HEK293 (cell line): Measurements from ENCODE around the gene DDX10.

Experiments
- CTCF ChIA-PET: fragments of 350-600 bp; formaldehyde crosslinking; extraction: SDS; loops from one replicate; lab custom pipeline; 2021; ENCODE audit warnings: antibody characterized with exemption; lab: Yijun Ruan, JAX
- POLR2A ChIA-PET: fragments of 300-600 bp; formaldehyde crosslinking; extraction: SDS; loops from one replicate; lab custom pipeline; 2020; ENCODE audit warnings: antibody characterized with exemption, inconsistent platforms; lab: Yijun Ruan, JAX
- H3K27ac ChIP-seq: fragments of 200-500 bp; sonication (Bioruptor generic); 2 replicates; pipeline ENCODE4 v1.5.1; 2014; ENCODE audit warnings: low read depth, low read length, control low read depth, inconsistent platforms; ENCODE audit errors: extremely low read depth
- H3K36me3 ChIP-seq, 2 experiments: fragments of 200-500 bp in 1 of 2; sonication (Bioruptor generic) in 1 of 2; 1 replicate in 1 of 2; 2 replicates in 1 of 2; pipeline ENCODE4 v1.5.1; 2014 to 2017; ENCODE audit warnings: inconsistent platforms in 2 of 2, low read length in 2 of 2; ENCODE audit not compliant: control insufficient read depth in 2 of 2, insufficient read depth in 1 of 2
- H3K4me1 ChIP-seq: fragments of 200-500 bp; sonication (Bioruptor generic); 2 replicates; pipeline ENCODE4 v1.5.1; 2014; ENCODE audit warnings: mild to moderate bottlenecking, low read length, inconsistent platforms; ENCODE audit not compliant: control insufficient read depth, insufficient read depth
- H3K4me3 ChIP-seq: 2 replicates; pipeline ENCODE4 v1.5.1; 2011; ENCODE audit warnings: low read depth, mild to moderate bottlenecking, control low read depth, low read length, moderate library complexity
- H3K9me3 ChIP-seq: fragments of 200-500 bp; sonication (Bioruptor generic); 2 replicates; pipeline ENCODE4 v1.5.1; 2014; ENCODE audit warnings: low read depth, low read length, inconsistent platforms; ENCODE audit not compliant: control insufficient read depth, insufficient read depth
- EGR2 ChIP-seq: fragments of 450-650 bp; formaldehyde crosslinking; IDR thresholded peaks from 2 replicates; pipeline ENCODE4 v1.5.1; 2016; ENCODE audit warnings: low read depth, missing biosample characterization, missing genetic modification characterization
- HOXC10 ChIP-seq: sonication (generic); formaldehyde crosslinking; IDR thresholded peaks from 2 replicates; pipeline ENCODE4 v1.8.1; 2023; ENCODE audit warnings: mild to moderate bottlenecking, missing genetic modification reagents
- KLF9 ChIP-seq: fragments of 450-650 bp; formaldehyde crosslinking; IDR thresholded peaks from 2 replicates; pipeline ENCODE4 v1.5.1; 2016; ENCODE audit warnings: missing biosample characterization, missing genetic modification characterization, low read depth
- ZIC2 ChIP-seq: fragments of 450-650 bp; formaldehyde crosslinking; IDR thresholded peaks from 2 replicates; pipeline ENCODE4 v1.5.1; 2016; ENCODE audit warnings: missing biosample characterization, missing genetic modification characterization
- ZNF114 ChIP-seq: fragments of 450-650 bp; formaldehyde crosslinking; IDR thresholded peaks from 2 replicates; pipeline ENCODE4 v1.5.0; 2017; ENCODE audit warnings: missing biosample characterization, missing genetic modification characterization
- ZNF146 ChIP-seq: fragments of 450-650 bp; formaldehyde crosslinking; IDR thresholded peaks from 2 replicates; pipeline ENCODE4 v1.5.1; 2016; ENCODE audit warnings: missing biosample characterization, missing genetic modification characterization
- ZNF202 ChIP-seq: fragments of 450-650 bp; formaldehyde crosslinking; IDR thresholded peaks from 2 replicates; pipeline ENCODE4 v1.5.1; 2016; ENCODE audit warnings: missing biosample characterization, missing genetic modification characterization, borderline replicate concordance
- ZNF211 ChIP-seq: fragments of 450-650 bp; formaldehyde crosslinking; IDR thresholded peaks from 2 replicates; pipeline ENCODE4 v1.5.1; 2016; ENCODE audit warnings: low read depth, missing biosample characterization, missing genetic modification characterization
- ZNF341 ChIP-seq: fragments of 450-650 bp; formaldehyde crosslinking; IDR thresholded peaks from 2 replicates; pipeline ENCODE4; 2016; ENCODE audit warnings: low read depth, missing biosample characterization, missing genetic modification characterization
- ZNF391 ChIP-seq: fragments of 450-650 bp; formaldehyde crosslinking; IDR thresholded peaks from 2 replicates; pipeline ENCODE4 v1.5.1; 2016; ENCODE audit warnings: low read depth, missing biosample characterization, missing genetic modification characterization, borderline replicate concordance
- ZNF404 ChIP-seq: fragments of 450-650 bp; formaldehyde crosslinking; IDR thresholded peaks from 2 replicates; pipeline ENCODE4 v1.5.1; 2017; ENCODE audit warnings: missing biosample characterization, missing genetic modification characterization
- ZNF521 ChIP-seq: fragments of 450-650 bp; formaldehyde crosslinking; IDR thresholded peaks from 2 replicates; pipeline ENCODE4 v1.5.1; 2017; ENCODE audit warnings: missing biosample characterization, mild to moderate bottlenecking, missing genetic modification characterization
- ZNF544 ChIP-seq: fragments of 450-650 bp; formaldehyde crosslinking; IDR thresholded peaks from 2 replicates; pipeline ENCODE4 v1.5.0; 2017; ENCODE audit warnings: missing biosample characterization, missing genetic modification characterization
- TF ChIP-seq, protein P1 (sequence below): fragments of 450-650 bp; formaldehyde crosslinking; IDR thresholded peaks from 2 replicates; pipeline ENCODE4 v1.5.1; 2016; ENCODE audit warnings: missing biosample characterization, missing genetic modification characterization, borderline replicate concordance
- TF ChIP-seq, protein P2 (sequence below): fragments of 450-650 bp; formaldehyde crosslinking; IDR thresholded peaks from 2 replicates; pipeline ENCODE4 v1.5.1; 2016; ENCODE audit warnings: missing biosample characterization, missing genetic modification characterization
- TF ChIP-seq, protein P3 (sequence below): fragments of 450-650 bp; formaldehyde crosslinking; IDR thresholded peaks from 2 replicates; pipeline ENCODE4 v1.5.1; 2016; ENCODE audit warnings: missing biosample characterization, missing genetic modification characterization

Gene DDX10

DNA sequence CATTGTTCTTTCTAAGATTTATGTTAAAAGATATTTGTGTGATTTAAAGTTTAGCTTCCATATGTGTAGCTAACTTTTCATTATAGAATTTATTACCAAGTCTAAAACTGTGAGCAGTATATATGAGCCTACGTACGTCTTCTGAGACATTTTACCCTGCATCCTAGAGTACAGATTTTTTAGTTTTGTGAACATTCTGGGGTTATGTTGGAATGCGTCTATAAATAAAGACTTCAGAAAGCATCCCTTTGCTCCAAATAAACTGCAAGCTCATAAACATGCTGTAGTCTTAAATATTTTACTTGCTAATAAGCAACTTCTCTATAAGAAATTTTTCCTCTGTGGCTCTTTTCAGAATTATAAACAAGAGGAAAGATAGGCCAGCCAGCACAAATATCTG is 236.5 kb downstream of the DDX10 start:
- no peak overlapping the region for H3K4me3 ChIP-seq
- H3K4me1 ChIP-seq, result no peaks in the 10 kb centered on the region

DNA sequence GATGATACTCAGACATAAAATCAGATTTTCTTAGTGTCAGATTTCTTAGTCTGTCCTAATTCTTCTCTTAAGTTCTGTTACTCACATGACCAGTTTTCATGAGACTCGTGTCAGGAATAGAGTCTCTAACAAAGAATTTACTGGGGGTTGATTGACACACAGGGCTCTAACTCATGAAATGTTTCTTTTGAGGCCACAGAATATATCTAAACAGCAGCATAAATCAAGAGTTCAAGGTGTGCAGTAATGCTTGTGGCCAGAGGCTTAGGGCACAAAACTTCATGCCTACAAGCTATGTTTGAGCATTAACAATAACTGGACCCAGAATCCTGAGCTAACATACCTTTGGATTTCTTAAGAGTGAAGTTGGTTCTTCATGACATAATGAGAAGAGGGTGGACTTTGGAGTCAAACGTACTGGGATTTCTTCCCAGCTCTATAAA is 237.2 kb downstream of the DDX10 start:
- H3K4me1 ChIP-seq, result no peaks in the 10 kb centered on the region
- TF ChIP-seq ZNF202 (tag by site-specific recombination) (no peak), ZNF114 (tag by site-specific recombination) (no peak), HOXC10 (no peak)
- TF ChIP-seq, protein P1, sequence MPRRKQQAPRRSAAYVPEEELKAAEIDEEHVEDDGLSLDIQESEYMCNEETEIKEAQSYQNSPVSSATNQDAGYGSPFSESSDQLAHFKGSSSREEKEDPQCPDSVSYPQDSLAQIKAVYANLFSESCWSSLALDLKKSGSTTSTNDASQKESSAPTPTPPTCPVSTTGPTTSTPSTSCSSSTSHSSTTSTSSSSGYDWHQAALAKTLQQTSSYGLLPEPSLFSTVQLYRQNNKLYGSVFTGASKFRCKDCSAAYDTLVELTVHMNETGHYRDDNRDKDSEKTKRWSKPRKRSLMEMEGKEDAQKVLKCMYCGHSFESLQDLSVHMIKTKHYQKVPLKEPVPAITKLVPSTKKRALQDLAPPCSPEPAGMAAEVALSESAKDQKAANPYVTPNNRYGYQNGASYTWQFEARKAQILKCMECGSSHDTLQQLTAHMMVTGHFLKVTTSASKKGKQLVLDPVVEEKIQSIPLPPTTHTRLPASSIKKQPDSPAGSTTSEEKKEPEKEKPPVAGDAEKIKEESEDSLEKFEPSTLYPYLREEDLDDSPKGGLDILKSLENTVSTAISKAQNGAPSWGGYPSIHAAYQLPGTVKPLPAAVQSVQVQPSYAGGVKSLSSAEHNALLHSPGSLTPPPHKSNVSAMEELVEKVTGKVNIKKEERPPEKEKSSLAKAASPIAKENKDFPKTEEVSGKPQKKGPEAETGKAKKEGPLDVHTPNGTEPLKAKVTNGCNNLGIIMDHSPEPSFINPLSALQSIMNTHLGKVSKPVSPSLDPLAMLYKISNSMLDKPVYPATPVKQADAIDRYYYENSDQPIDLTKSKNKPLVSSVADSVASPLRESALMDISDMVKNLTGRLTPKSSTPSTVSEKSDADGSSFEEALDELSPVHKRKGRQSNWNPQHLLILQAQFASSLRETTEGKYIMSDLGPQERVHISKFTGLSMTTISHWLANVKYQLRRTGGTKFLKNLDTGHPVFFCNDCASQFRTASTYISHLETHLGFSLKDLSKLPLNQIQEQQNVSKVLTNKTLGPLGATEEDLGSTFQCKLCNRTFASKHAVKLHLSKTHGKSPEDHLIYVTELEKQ (tag by site-specific recombination), result no peak
- TF ChIP-seq, protein P2, sequence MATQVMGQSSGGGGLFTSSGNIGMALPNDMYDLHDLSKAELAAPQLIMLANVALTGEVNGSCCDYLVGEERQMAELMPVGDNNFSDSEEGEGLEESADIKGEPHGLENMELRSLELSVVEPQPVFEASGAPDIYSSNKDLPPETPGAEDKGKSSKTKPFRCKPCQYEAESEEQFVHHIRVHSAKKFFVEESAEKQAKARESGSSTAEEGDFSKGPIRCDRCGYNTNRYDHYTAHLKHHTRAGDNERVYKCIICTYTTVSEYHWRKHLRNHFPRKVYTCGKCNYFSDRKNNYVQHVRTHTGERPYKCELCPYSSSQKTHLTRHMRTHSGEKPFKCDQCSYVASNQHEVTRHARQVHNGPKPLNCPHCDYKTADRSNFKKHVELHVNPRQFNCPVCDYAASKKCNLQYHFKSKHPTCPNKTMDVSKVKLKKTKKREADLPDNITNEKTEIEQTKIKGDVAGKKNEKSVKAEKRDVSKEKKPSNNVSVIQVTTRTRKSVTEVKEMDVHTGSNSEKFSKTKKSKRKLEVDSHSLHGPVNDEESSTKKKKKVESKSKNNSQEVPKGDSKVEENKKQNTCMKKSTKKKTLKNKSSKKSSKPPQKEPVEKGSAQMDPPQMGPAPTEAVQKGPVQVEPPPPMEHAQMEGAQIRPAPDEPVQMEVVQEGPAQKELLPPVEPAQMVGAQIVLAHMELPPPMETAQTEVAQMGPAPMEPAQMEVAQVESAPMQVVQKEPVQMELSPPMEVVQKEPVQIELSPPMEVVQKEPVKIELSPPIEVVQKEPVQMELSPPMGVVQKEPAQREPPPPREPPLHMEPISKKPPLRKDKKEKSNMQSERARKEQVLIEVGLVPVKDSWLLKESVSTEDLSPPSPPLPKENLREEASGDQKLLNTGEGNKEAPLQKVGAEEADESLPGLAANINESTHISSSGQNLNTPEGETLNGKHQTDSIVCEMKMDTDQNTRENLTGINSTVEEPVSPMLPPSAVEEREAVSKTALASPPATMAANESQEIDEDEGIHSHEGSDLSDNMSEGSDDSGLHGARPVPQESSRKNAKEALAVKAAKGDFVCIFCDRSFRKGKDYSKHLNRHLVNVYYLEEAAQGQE (tag by site-specific recombination), result no peak
- TF ChIP-seq, protein P3, sequence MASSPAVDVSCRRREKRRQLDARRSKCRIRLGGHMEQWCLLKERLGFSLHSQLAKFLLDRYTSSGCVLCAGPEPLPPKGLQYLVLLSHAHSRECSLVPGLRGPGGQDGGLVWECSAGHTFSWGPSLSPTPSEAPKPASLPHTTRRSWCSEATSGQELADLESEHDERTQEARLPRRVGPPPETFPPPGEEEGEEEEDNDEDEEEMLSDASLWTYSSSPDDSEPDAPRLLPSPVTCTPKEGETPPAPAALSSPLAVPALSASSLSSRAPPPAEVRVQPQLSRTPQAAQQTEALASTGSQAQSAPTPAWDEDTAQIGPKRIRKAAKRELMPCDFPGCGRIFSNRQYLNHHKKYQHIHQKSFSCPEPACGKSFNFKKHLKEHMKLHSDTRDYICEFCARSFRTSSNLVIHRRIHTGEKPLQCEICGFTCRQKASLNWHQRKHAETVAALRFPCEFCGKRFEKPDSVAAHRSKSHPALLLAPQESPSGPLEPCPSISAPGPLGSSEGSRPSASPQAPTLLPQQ (tag by site-specific recombination), result no peak
- TF ChIP-seq, all 188 proteins: peak for 0
- ChIA-PET POLR2A (no interaction called here), CTCF (no interaction called here)
- Histone ChIP-seq H3K4me3 (no peak overlapping the region), H3K36me3 (no peaks in the 10 kb centered on the region), H3K27ac (no peak overlapping the region), H3K9me3 (no peaks in the 10 kb centered on the region)

More for the DNA sequence above, 236.5 kb downstream of the DDX10 start:
- Histone ChIP-seq H3K36me3 (no peaks in the 10 kb centered on the region), H3K9me3 (no peaks in the 10 kb centered on the region)
- TF ChIP-seq ZNF211 (no peak), EGR2 (tag by site-specific recombination) (no peak), ZNF146 (tag by site-specific recombination) (no peak), ZNF521 (tag by site-specific recombination) (no peak), ZNF544 (no peak), KLF9 (tag by site-specific recombination) (no peak)
- TF ChIP-seq, all 188 proteins: peak for 0
- POLR2A ChIA-PET, result no interaction called here
- no peak overlapping the region for H3K27ac ChIP-seq
- CTCF ChIA-PET, result no interaction called here

DNA sequence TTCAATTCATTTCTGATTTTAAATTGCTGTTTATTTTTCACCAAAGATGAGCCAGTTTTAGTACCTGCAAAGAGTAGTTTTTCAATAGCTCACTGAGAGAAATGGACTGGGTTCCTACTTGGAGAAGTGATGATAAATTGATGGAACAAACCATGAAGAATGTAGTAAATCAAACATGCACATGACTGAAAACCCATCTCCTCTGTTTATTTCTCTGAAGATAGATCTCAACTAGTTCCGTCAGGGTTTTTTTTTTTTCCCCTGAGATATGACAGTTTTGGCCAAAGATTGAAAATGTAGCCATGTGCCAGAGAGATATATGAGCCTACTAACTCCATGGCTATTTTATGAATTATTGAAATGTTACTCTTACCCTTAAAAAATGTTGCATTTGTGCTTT is 239.6 kb downstream of the DDX10 start:
- H3K9me3 ChIP-seq, result no peaks in the 10 kb centered on the region
- no peak overlapping the region for H3K4me3 ChIP-seq
- H3K4me1 ChIP-seq, result no peaks in the 10 kb centered on the region
- CTCF ChIA-PET, result no interaction called here
- H3K36me3 ChIP-seq, result no peaks in the 10 kb centered on the region
- no peak overlapping the region for H3K27ac ChIP-seq
- TF ChIP-seq ZNF341 (tag by site-specific recombination) (no peak), ZNF404 (tag by site-specific recombination) (no peak), ZIC2 (tag by site-specific recombination) (no peak), ZNF544 (no peak), ZNF391 (tag by site-specific recombination) (no peak)
- POLR2A ChIA-PET, result no interaction called here
